Measurements from ENCODE around the gene PRSS2.

DNA sequence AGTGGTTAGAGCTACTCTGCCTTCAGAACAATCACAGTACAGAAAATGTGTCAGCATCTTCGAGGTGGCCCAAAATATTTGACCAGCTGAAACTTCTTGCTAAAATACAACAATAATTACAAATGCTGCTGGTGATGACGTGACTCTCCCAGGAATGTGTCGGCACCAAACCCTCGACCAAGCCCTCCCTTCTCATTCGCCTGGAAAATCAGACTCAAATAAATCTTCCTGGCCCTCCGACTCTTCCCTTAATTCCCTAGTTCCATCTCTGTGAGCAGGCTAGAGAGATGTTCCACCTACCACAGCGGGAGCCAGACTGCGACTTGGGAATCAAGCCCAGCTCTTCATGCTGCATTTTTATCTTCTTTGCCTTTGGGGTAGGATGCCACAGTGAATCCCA is 4.1 kb downstream of the PRSS2 start:
- TF ChIP-seq, protein P1, sequence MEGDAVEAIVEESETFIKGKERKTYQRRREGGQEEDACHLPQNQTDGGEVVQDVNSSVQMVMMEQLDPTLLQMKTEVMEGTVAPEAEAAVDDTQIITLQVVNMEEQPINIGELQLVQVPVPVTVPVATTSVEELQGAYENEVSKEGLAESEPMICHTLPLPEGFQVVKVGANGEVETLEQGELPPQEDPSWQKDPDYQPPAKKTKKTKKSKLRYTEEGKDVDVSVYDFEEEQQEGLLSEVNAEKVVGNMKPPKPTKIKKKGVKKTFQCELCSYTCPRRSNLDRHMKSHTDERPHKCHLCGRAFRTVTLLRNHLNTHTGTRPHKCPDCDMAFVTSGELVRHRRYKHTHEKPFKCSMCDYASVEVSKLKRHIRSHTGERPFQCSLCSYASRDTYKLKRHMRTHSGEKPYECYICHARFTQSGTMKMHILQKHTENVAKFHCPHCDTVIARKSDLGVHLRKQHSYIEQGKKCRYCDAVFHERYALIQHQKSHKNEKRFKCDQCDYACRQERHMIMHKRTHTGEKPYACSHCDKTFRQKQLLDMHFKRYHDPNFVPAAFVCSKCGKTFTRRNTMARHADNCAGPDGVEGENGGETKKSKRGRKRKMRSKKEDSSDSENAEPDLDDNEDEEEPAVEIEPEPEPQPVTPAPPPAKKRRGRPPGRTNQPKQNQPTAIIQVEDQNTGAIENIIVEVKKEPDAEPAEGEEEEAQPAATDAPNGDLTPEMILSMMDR (IDR thresholded peaks at IDR 0.05; ENCODE audit: low read depth, low read length, poor library complexity, severe bottlenecking): no peak
- TF ChIP-seq EZH2phosphoT487 (IDR thresholded peaks at IDR 0.05; ENCODE audit: borderline replicate concordance, low read length): no peak
